Lung (tissue), 12 donors: Measurements from ENCODE around the gene STH. TPM values are rescaled to one million over a fixed set of nuclear protein-coding genes. Genes with fewer than 3 reads are reported as not detected.

Source experiments
- ATAC-seq: fragments of 200-7000 bp; cut with Tn5 transposase; one replicate; pipeline ENCODE4 v1.9.1; 2020; ENCODE audit warnings: moderate number of reproducible peaks; ENCODE audit not compliant: insufficient read depth, low FRiP score
- DNase-seq, 3 donors: peaks; one replicate each; pipeline ENCODE4 v3.0.0-alpha.2; 2013 to 2017
- H3K27ac ChIP-seq, 2 donors: one replicate each; pipeline ENCODE4 v1.5.1; 2013; ENCODE audit warnings: mild to moderate bottlenecking in 2 of 2, moderate library complexity in 2 of 2, control low read depth in 1 of 2, inconsistent platforms in 1 of 2, low read depth in 1 of 2, low read length in 1 of 2
- H3K27me3 ChIP-seq, 3 donors: one replicate each; pipeline ENCODE4 v1.5.1; 2013; ENCODE audit warnings: low read length in 2 of 3; ENCODE audit not compliant: control insufficient read depth in 3 of 3, insufficient read depth in 3 of 3
- H3K36me3 ChIP-seq, 4 donors: one replicate each; pipeline ENCODE4 v1.5.1; 2013; ENCODE audit warnings: low read length in 4 of 4, mild to moderate bottlenecking in 1 of 4, moderate library complexity in 1 of 4; ENCODE audit not compliant: control insufficient read depth in 4 of 4, insufficient read depth in 4 of 4
- H3K4me1 ChIP-seq, 5 donors: one replicate each; pipeline ENCODE4 v1.5.1; 2013; ENCODE audit warnings: low read length in 5 of 5, mild to moderate bottlenecking in 2 of 5, moderate library complexity in 1 of 5; ENCODE audit not compliant: control insufficient read depth in 5 of 5, insufficient read depth in 5 of 5
- H3K4me3 ChIP-seq: one replicate; pipeline ENCODE4 v1.5.1; 2013; ENCODE audit warnings: mild to moderate bottlenecking, control low read depth, moderate library complexity
- H3K9ac ChIP-seq, 2 donors: one replicate each; pipeline ENCODE4 v1.5.1; 2013; ENCODE audit warnings: low read length in 2 of 2, control low read depth in 1 of 2; ENCODE audit not compliant: insufficient read depth in 1 of 2
- H3K9me3 ChIP-seq, 4 donors: one replicate each; pipeline ENCODE4 v1.5.1; 2013; ENCODE audit warnings: low read length in 3 of 4, mild to moderate bottlenecking in 1 of 4, moderate library complexity in 1 of 4; ENCODE audit not compliant: control insufficient read depth in 4 of 4, insufficient read depth in 3 of 4
- CTCF ChIP-seq: IDR thresholded peaks from 2 replicates; pipeline ENCODE4 v1.5.1; 2012; ENCODE audit warnings: mild to moderate bottlenecking; ENCODE audit errors: control extremely low read depth, extremely low read depth
- WGBS, 2 donors: extraction: QIAGEN DNeasy Blood & Tissue Kit; methylation state at CpG; one replicate each; pipeline ENCODE4 v1.1.7; 2013; 5-methylcytosine and 5-hydroxymethylcytosine counted together
- polyA plus RNA-seq, 2 donors: library from polyadenylated mRNA; stranded (reverse); fragments of 200-250 nt; gene quantifications; one replicate each; pipeline ENCODE4 v1.2.1, GENCODE V29; 2013
- total RNA-seq, 2 donors: library from RNA; depleted of rRNA in 1 of 2; stranded (reverse); fragments of >200 nt in 1 of 2; gene quantifications; one replicate each; pipeline ENCODE4 v1.2.1, GENCODE V29; 2014 to 2021
- donor health status: control.
- donor health status: control.
- donor health status: Bipolar disorder and iron deficiency.
- donor health status: healthy.
- donor health status: DM: yes; HTN: yes; CAD: no.

Gene STH
- total and polyA plus RNA-seq, 4 donors: not detected

GRCh38 chr17:45958307-45958706 lies 40.7 kb upstream of the STH start:
- Histone ChIP-seq H3K4me3 (no peak overlapping the region), H3K4me1 (no peaks in the 10 kb centered on the region), H3K27ac (no peak overlapping the region), H3K36me3 (no peaks in the 10 kb centered on the region), H3K9me3 (no peaks in the 10 kb centered on the region), H3K27me3 (no peaks in the 10 kb centered on the region), H3K9ac (no peak overlapping the region)
- ATAC-seq: no peak
- no peak for DNase-seq
- TF ChIP-seq CTCF: no peak
- 94 to 96% methylated on average over 9 of the region's 9 CpGs for WGBS, 2 donors

- no peak for ATAC-seq
- WGBS, 2 donors: 74 to 82% methylated on average over 9 of the region's 9 CpGs
- no peaks in the 10 kb centered on the region for H3K36me3 ChIP-seq
- H3K4me1 ChIP-seq: no peaks in the 10 kb centered on the region
- no peak for TF ChIP-seq CTCF
- no peaks in the 10 kb centered on the region for H3K27me3 ChIP-seq
- no peaks in the 10 kb centered on the region for H3K9me3 ChIP-seq
- no peak overlapping the region for H3K4me3 ChIP-seq
- H3K27ac ChIP-seq: no peak overlapping the region
- DNase-seq: no peak
- no peak overlapping the region for H3K9ac ChIP-seq
These were observed 39.9 kb upstream of the STH start for GRCh38 chr17:45958994-45959665.

- WGBS, 2 donors: 82 to 87% methylated on average over 4 of the region's 4 CpGs
- H3K36me3 ChIP-seq: no peaks in the 10 kb centered on the region
- H3K27me3 ChIP-seq: no peaks in the 10 kb centered on the region
- no peak overlapping the region for H3K9ac ChIP-seq
- H3K4me1 ChIP-seq: no peaks in the 10 kb centered on the region
- no peak for TF ChIP-seq CTCF
- DNase-seq (no peak), ATAC-seq (no peak)
- H3K27ac ChIP-seq: no peak overlapping the region
- H3K4me3 ChIP-seq: no peak overlapping the region
- H3K9me3 ChIP-seq: no peaks in the 10 kb centered on the region
These were observed 38.7 kb upstream of the STH start for GRCh38 chr17:45960311-45960710.

- DNase-seq (no peak), ATAC-seq (no peak)
- H3K9me3 ChIP-seq: no peaks in the 10 kb centered on the region
- WGBS, 2 donors: 80 to 91% methylated on average over 6 of the region's 6 CpGs
- H3K36me3 ChIP-seq: no peaks in the 10 kb centered on the region
- H3K27ac ChIP-seq: no peak overlapping the region
- TF ChIP-seq CTCF: no peak
- no peaks in the 10 kb centered on the region for H3K27me3 ChIP-seq
- no peak overlapping the region for H3K9ac ChIP-seq
- H3K4me1 ChIP-seq: peaks cover 0 to 2% (median 0%) of the 10 kb centered on the region in 5 donors
- no peak overlapping the region for H3K4me3 ChIP-seq
These were observed 37.8 kb upstream of the STH start for GRCh38 chr17:45961206-45961605.
